ENCODE results near the gene GPAM.

GPAM gene

GRCh38 chr10:112213098-112213823, 29.7 kb upstream of the GPAM start:
- no peak overlapping the region for H3K27ac ChIP-seq (ENCODE audit: low read depth, low read length)
- no CpG with 5 or more reads among the region's 3 CpGs for WGBS (ENCODE audit: extremely low coverage, insufficient coverage, low lambda C conversion rate)
- no peak overlapping the region for H2BK5ac ChIP-seq (ENCODE audit: low read length)
- H3K18ac ChIP-seq (ENCODE audit: low read length) = no peak overlapping the region
- peaks cover 3% of the 10 kb centered on the region for H3K4me1 ChIP-seq (ENCODE audit: control insufficient read depth, low read depth, low read length)
- no peak overlapping the region for H3K56ac ChIP-seq (ENCODE audit: low read length)
- H3K4me3 ChIP-seq (ENCODE audit: low read length) = no peak overlapping the region
- H2BK15ac ChIP-seq (replicated peaks; ENCODE audit: low read depth) = no peak overlapping the region
- H3K4ac ChIP-seq (ENCODE audit: low read depth, low read length) = no peak overlapping the region
- no peak overlapping the region for H4K8ac ChIP-seq (ENCODE audit: low read depth, low read length)
- H3K23ac ChIP-seq (ENCODE audit: low read length) = no peak overlapping the region
- H3K79me2 ChIP-seq (ENCODE audit: control insufficient read depth, insufficient read depth, low read length) = no peaks in the 10 kb centered on the region
- H3K4me2 ChIP-seq (ENCODE audit: low read length) = no peak overlapping the region
- no peaks in the 10 kb centered on the region for H3K36me3 ChIP-seq (ENCODE audit: control insufficient read depth, insufficient read depth, low read length)
- no peak for DNase-seq
- H3K79me1 ChIP-seq (ENCODE audit: low read length) = no peaks in the 10 kb centered on the region
- no peak overlapping the region for H3K9ac ChIP-seq (ENCODE audit: low read length)
- H2AK5ac ChIP-seq (ENCODE audit: low read length) = no peak overlapping the region
- H3K27me3 ChIP-seq (ENCODE audit: insufficient read depth, low read length, poor library complexity) = no peaks in the 10 kb centered on the region
- no peak overlapping the region for H4K5ac ChIP-seq (ENCODE audit: low read length)
- no peak overlapping the region for H2BK120ac ChIP-seq (ENCODE audit: low read depth, low read length)

- H3K27ac ChIP-seq (ENCODE audit: low read depth, low read length) = no peak overlapping the region
- H3K23ac ChIP-seq (ENCODE audit: low read length) = no peak overlapping the region
- H3K9ac ChIP-seq (ENCODE audit: low read length) = no peak overlapping the region
- H2AK5ac ChIP-seq (ENCODE audit: low read length) = no peak overlapping the region
- WGBS (ENCODE audit: extremely low coverage, insufficient coverage, low lambda C conversion rate) = no CpG with 5 or more reads among the region's 4 CpGs
- no peaks in the 10 kb centered on the region for H3K79me2 ChIP-seq (ENCODE audit: control insufficient read depth, insufficient read depth, low read length)
- no peak overlapping the region for H2BK120ac ChIP-seq (ENCODE audit: low read depth, low read length)
- H3K27me3 ChIP-seq (ENCODE audit: insufficient read depth, low read length, poor library complexity) = no peaks in the 10 kb centered on the region
- no peak overlapping the region for H3K4me3 ChIP-seq (ENCODE audit: low read length)
- no peak overlapping the region for H3K18ac ChIP-seq (ENCODE audit: low read length)
- H4K8ac ChIP-seq (ENCODE audit: low read depth, low read length) = no peak overlapping the region
- peaks cover 2% of the 10 kb centered on the region for H3K4me1 ChIP-seq (ENCODE audit: control insufficient read depth, low read depth, low read length)
- H2BK5ac ChIP-seq (ENCODE audit: low read length) = no peak overlapping the region
- no peaks in the 10 kb centered on the region for H3K36me3 ChIP-seq (ENCODE audit: control insufficient read depth, insufficient read depth, low read length)
- no peak overlapping the region for H3K4me2 ChIP-seq (ENCODE audit: low read length)
- H2BK15ac ChIP-seq (replicated peaks; ENCODE audit: low read depth) = no peak overlapping the region
- no peaks in the 10 kb centered on the region for H3K79me1 ChIP-seq (ENCODE audit: low read length)
- no peak overlapping the region for H4K5ac ChIP-seq (ENCODE audit: low read length)
- H3K56ac ChIP-seq (ENCODE audit: low read length) = no peak overlapping the region
- no peak overlapping the region for H3K4ac ChIP-seq (ENCODE audit: low read depth, low read length)
- DNase-seq = no peak
These were observed 27.1 kb upstream of the GPAM start for GRCh38 chr10:112210666-112211065.

- Histone ChIP-seq H3K4ac (ENCODE audit: low read depth, low read length) (no peak overlapping the region), H4K8ac (ENCODE audit: low read depth, low read length) (no peak overlapping the region), H3K4me1 (ENCODE audit: control insufficient read depth, low read depth, low read length) (peaks cover 1% of the 10 kb centered on the region), H2BK120ac (ENCODE audit: low read depth, low read length) (no peak overlapping the region), H2BK15ac (replicated peaks; ENCODE audit: low read depth) (no peak overlapping the region), H3K27ac (ENCODE audit: low read depth, low read length) (no peak overlapping the region), H3K23ac (ENCODE audit: low read length) (no peak overlapping the region), H2BK5ac (ENCODE audit: low read length) (no peak overlapping the region), H3K79me2 (ENCODE audit: control insufficient read depth, insufficient read depth, low read length) (no peaks in the 10 kb centered on the region), H3K56ac (ENCODE audit: low read length) (no peak overlapping the region), H3K9ac (ENCODE audit: low read length) (no peak overlapping the region), H4K5ac (ENCODE audit: low read length) (no peak overlapping the region), H3K27me3 (ENCODE audit: insufficient read depth, low read length, poor library complexity) (no peaks in the 10 kb centered on the region), H2AK5ac (ENCODE audit: low read length) (no peak overlapping the region), H3K4me3 (ENCODE audit: low read length) (no peak overlapping the region), H3K18ac (ENCODE audit: low read length) (no peak overlapping the region), H3K36me3 (ENCODE audit: control insufficient read depth, insufficient read depth, low read length) (no peaks in the 10 kb centered on the region), H3K4me2 (ENCODE audit: low read length) (no peak overlapping the region), H3K79me1 (ENCODE audit: low read length) (no peaks in the 10 kb centered on the region)
- DNase-seq = no peak
- WGBS (ENCODE audit: extremely low coverage, insufficient coverage, low lambda C conversion rate) = no CpG with 5 or more reads among the region's 7 CpGs
These were observed 26.1 kb upstream of the GPAM start for GRCh38 chr10:112209684-112210131.

GRCh38 chr10:112208997-112209396, 25.4 kb upstream of the GPAM start:
- H2BK5ac ChIP-seq (ENCODE audit: low read length) = no peak overlapping the region
- no peak overlapping the region for H3K4me2 ChIP-seq (ENCODE audit: low read length)
- no CpG with 5 or more reads among the region's 6 CpGs for WGBS (ENCODE audit: extremely low coverage, insufficient coverage, low lambda C conversion rate)
- H3K4me3 ChIP-seq (ENCODE audit: low read length) = no peak overlapping the region
- peaks cover under 1% of the 10 kb centered on the region for H3K4me1 ChIP-seq (ENCODE audit: control insufficient read depth, low read depth, low read length)
- H3K23ac ChIP-seq (ENCODE audit: low read length) = no peak overlapping the region
- H3K18ac ChIP-seq (ENCODE audit: low read length) = no peak overlapping the region
- no peak overlapping the region for H3K27ac ChIP-seq (ENCODE audit: low read depth, low read length)
- no peaks in the 10 kb centered on the region for H3K79me2 ChIP-seq (ENCODE audit: control insufficient read depth, insufficient read depth, low read length)
- no peaks in the 10 kb centered on the region for H3K36me3 ChIP-seq (ENCODE audit: control insufficient read depth, insufficient read depth, low read length)
- no peaks in the 10 kb centered on the region for H3K27me3 ChIP-seq (ENCODE audit: insufficient read depth, low read length, poor library complexity)
- no peak overlapping the region for H2BK15ac ChIP-seq (replicated peaks; ENCODE audit: low read depth)
- no peak overlapping the region for H3K56ac ChIP-seq (ENCODE audit: low read length)
- no peaks in the 10 kb centered on the region for H3K79me1 ChIP-seq (ENCODE audit: low read length)
- DNase-seq = no peak
- H4K8ac ChIP-seq (ENCODE audit: low read depth, low read length) = no peak overlapping the region
- H3K9ac ChIP-seq (ENCODE audit: low read length) = no peak overlapping the region
- no peak overlapping the region for H2AK5ac ChIP-seq (ENCODE audit: low read length)
- H2BK120ac ChIP-seq (ENCODE audit: low read depth, low read length) = no peak overlapping the region
- no peak overlapping the region for H3K4ac ChIP-seq (ENCODE audit: low read depth, low read length)
- no peak overlapping the region for H4K5ac ChIP-seq (ENCODE audit: low read length)

- H3K79me1 ChIP-seq (ENCODE audit: low read length) = no peaks in the 10 kb centered on the region
- no peak overlapping the region for H3K23ac ChIP-seq (ENCODE audit: low read length)
- H2BK15ac ChIP-seq (replicated peaks; ENCODE audit: low read depth) = no peak overlapping the region
- no peak overlapping the region for H3K27ac ChIP-seq (ENCODE audit: low read depth, low read length)
- no peaks in the 10 kb centered on the region for H3K79me2 ChIP-seq (ENCODE audit: control insufficient read depth, insufficient read depth, low read length)
- no peak overlapping the region for H3K4me3 ChIP-seq (ENCODE audit: low read length)
- no peak overlapping the region for H2BK120ac ChIP-seq (ENCODE audit: low read depth, low read length)
- H3K4ac ChIP-seq (ENCODE audit: low read depth, low read length) = no peak overlapping the region
- WGBS (ENCODE audit: extremely low coverage, insufficient coverage, low lambda C conversion rate) = no CpG with 5 or more reads among the region's 4 CpGs
- H3K4me2 ChIP-seq (ENCODE audit: low read length) = no peak overlapping the region
- no peak overlapping the region for H2AK5ac ChIP-seq (ENCODE audit: low read length)
- no peak for DNase-seq
- H2BK5ac ChIP-seq (ENCODE audit: low read length) = no peak overlapping the region
- H4K5ac ChIP-seq (ENCODE audit: low read length) = no peak overlapping the region
- H3K27me3 ChIP-seq (ENCODE audit: insufficient read depth, low read length, poor library complexity) = no peaks in the 10 kb centered on the region
- H3K9ac ChIP-seq (ENCODE audit: low read length) = no peak overlapping the region
- H3K18ac ChIP-seq (ENCODE audit: low read length) = no peak overlapping the region
- no peaks in the 10 kb centered on the region for H3K4me1 ChIP-seq (ENCODE audit: control insufficient read depth, low read depth, low read length)
- H3K36me3 ChIP-seq (ENCODE audit: control insufficient read depth, insufficient read depth, low read length) = no peaks in the 10 kb centered on the region
- no peak overlapping the region for H3K56ac ChIP-seq (ENCODE audit: low read length)
- H4K8ac ChIP-seq (ENCODE audit: low read depth, low read length) = no peak overlapping the region
These were observed 24.7 kb upstream of the GPAM start for GRCh38 chr10:112208292-112208691.

Measured in mesendoderm (in vitro differentiated cells).